22Rv1 (cell line): Measurements from ENCODE around the gene TIMM29.

Source experiments
- H3K27ac ChIP-seq: fragments of 450-650 bp; 2 replicates; pipeline ENCODE4 v1.5.1; 2017
- ZFX ChIP-seq: fragments of 450-650 bp; IDR thresholded peaks from 2 replicates; pipeline ENCODE4 v1.6.1; 2017; ENCODE audit warnings: antibody characterized with exemption, borderline replicate concordance
- TF ChIP-seq, protein P1 (sequence below): fragments of 450-650 bp; IDR thresholded peaks from 2 replicates; pipeline ENCODE4 v1.5.1; 2017; ENCODE audit warnings: mild to moderate bottlenecking

The TIMM29 gene

DNA sequence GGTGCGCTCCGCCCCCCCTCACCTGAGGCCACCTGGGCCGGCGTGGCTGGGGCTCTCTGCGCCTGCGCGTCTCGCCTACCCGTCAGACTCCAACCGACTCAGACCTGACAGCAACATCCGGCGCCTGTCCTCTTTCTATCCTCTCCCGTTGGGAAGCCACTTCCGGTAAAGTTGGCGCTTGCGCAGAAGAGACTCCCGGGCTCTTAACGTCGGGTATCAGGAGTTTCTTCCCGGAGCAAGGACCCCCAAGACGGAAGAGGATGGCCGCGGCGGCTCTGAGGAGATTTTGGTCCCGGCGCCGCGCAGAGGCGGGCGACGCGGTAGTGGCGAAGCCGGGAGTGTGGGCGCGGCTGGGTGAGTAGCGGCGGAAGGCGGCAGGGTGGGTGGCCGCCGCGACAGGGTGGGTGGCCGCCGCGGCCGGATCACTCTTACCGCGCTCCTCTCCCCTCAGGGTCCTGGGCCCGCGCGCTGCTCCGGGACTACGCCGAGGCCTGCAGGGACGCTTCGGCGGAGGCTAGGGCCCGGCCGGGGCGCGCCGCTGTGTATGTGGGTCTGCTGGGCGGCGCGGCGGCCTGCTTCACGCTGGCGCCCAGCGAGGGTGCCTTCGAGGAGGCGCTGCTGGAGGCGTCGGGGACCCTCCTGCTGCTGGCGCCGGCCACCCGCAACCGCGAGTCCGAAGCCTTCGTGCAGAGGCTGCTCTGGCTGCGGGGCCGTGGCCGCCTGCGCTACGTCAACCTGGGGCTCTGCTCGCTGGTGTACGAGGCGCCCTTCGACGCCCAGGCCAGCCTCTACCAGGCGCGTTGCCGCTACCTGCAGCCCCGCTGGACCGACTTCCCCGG, at the start of gene TIMM29, which contains the start of gene YIPF2:
Gene TIMM29, plus strand, starts transcription at position 249 of the 839 bp plus-strand sequence. Its CDS starts 12 bp downstream, at position 261.
Gene YIPF2, minus strand, starts transcription at position 77 of the 839 bp plus-strand sequence. CDS start 229 bp downstream, outside the sequence.
- TF ChIP-seq, protein P1, sequence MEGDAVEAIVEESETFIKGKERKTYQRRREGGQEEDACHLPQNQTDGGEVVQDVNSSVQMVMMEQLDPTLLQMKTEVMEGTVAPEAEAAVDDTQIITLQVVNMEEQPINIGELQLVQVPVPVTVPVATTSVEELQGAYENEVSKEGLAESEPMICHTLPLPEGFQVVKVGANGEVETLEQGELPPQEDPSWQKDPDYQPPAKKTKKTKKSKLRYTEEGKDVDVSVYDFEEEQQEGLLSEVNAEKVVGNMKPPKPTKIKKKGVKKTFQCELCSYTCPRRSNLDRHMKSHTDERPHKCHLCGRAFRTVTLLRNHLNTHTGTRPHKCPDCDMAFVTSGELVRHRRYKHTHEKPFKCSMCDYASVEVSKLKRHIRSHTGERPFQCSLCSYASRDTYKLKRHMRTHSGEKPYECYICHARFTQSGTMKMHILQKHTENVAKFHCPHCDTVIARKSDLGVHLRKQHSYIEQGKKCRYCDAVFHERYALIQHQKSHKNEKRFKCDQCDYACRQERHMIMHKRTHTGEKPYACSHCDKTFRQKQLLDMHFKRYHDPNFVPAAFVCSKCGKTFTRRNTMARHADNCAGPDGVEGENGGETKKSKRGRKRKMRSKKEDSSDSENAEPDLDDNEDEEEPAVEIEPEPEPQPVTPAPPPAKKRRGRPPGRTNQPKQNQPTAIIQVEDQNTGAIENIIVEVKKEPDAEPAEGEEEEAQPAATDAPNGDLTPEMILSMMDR, result no peak
- TF ChIP-seq ZFX, result no peak
- peak within 1 kb of the TSS; percentile 73 for H3K27ac ChIP-seq

DNA sequence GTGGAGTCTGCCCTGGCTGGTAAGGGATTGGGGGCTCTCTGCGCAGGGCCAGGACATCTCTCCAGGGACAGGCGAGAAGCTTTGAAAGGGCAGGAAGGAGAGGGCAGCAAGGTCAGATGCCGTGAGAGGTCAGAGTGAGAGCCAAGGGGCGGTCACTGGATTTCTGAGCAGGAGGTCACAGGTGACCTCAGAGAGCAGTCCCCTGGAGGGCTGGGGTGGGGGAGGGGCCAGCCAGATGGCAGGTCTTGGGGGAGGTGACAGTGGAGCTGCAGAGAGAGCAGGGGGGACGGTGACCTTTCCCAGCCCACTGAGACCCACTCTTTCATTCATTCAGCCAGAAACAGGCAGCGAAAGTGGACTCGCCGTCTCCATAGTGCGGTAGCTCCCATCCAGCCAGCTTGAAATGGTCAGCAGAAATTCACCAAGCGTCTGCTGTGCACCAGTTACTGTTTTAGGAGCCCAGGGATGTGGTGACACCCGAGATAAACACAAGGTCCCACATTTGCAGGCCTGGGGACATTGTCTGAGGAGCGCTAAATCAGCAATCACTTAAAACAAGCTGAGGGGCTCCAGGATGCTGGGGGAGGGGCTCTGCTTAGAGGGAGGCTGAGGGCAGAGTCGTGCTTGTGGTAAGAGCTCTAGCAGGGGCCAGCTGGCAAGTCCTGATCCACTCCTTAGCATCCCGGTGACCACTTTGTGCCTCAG, 47.1 kb upstream of the TIMM29 start:
- H3K27ac ChIP-seq, result no peak overlapping the region

DNA sequence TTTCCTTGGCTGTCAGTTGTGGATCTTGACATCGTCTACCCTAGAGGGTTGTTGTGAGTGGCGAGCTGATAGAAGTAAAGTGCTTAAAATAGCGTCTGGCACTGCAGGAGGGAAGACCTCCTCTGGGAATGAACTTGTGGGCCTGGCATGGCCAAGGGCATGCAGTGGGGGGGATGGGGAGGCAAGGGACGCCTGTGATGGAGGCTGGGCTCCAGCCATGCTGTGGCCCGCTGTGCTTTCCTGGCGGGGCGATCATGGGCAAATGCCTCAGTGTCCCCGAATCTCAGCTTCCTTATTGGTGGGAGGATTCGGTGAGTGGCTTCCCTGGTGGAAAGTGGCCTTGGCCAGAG, 46.5 kb upstream of the TIMM29 start:
- TF ChIP-seq, protein P1, result no peak
- TF ChIP-seq ZFX, result no peak
- H3K27ac ChIP-seq, result no peak overlapping the region

More for the DNA sequence above, 47.1 kb upstream of the TIMM29 start:
- TF ChIP-seq, protein P1, result no peak
- TF ChIP-seq ZFX, result no peak

DNA sequence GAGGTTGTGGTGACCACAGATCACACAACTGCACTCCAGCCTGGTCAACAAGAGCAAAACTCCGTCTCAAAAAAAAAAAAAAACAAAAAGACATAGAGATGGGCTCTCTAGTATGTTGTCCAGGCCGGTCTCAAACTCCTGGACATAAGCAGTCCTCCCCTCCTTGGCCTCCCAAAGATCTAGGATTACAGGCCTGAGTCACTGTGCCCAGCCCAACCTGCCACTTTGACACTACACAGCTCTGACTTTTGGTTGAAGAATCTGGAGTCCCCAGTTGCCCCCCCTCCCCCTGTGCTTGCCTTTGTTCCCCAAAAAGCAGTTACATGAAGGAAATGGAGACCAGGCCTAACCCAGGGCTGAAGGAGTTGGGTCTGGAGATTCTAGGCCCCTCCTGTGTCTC, 44.3 kb upstream of the TIMM29 start:
- TF ChIP-seq, protein P1, result no peak
- TF ChIP-seq ZFX, result no peak
- H3K27ac ChIP-seq, result no peak overlapping the region

DNA sequence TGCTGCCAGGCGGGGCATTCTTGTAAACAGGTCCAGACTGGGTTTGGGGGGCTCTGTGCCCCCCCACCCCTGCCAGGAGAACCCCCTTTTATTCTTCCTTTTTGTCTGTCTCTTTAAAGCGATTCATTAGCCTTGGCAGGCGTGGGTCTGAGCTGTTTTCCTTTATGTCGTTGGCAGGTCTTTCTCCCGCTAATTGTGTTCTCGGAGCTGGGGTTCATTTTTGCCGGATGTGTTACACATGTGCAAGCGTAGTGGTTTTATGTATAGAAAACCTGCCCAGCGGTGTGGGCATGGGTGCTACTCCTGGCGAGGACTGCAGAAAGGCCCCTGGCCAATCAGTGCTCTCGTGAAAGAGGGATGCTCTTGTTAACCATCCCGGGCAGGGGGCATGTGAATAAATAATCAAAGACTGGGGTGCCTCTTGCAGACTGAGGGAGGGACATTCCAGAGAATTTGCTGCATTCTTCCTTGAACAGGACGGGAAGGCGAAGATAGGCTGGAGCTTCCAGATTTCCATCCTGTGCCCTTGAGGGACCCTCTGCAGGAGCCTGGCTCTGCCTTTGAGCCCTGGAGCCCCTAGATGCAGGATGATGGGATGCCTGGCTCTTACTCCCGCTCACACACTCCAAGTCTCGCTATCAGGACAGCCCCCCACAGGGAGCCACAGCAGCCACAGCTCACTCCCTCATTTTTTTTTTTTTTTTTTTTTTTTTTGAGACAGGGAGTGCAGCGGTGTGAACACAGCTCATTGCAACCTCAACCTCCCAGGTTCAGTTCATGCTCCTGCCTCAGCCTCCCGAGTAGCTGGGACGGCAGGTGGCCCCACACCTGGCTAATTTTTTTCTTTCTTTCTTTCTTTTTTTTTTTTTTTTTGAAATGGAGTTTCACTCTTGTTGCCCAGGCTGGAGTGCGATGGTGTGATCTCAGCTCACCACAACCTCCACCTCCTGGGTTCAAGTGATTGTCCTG, 43.1 kb upstream of the TIMM29 start:
- TF ChIP-seq, protein P1, result no peak
- no peak for TF ChIP-seq ZFX
- H3K27ac ChIP-seq, result no peak overlapping the region

DNA sequence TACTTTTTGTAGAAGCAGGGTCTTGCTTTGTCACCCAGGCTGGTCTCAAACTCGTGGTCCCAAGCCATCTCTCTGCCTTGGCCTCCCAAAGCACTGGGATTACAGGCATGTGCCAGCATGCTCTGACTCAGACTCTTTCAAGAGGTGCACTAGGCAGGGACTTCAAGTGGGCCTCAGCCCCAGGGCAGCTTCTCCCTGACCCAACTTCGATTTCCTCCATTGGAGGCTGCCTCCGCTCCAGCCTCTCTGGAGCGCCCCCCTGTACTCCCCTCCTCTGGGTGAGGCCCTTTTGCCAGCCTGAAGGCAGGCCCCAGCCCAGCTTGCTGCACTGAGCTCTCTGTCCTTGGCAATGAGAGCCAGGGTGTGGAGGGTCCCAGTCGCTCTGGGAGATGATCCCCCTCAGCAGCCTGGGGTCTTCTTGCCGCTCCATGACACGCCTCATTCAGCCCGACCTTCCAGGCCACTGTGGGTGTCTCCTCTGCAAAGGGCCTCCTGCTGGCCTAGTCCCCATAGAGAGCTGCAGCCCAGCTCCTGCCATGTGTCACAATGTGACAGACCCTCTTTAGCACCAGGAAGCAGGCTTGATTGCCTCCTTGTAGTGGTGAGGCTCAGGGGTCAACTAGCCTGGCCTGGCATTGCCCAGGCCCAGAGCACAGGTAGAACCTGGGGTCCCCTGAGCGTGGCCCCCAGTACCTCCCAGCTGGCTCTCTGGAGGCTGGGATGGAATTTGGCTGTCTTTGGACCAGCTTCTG, 40.8 kb upstream of the TIMM29 start:
- H3K27ac ChIP-seq, result no peak overlapping the region
- TF ChIP-seq, protein P1, result no peak
- no peak for TF ChIP-seq ZFX
